NB4 (cell line): Measurements from ENCODE around the gene GZMM.
A peak's percentile ranks its signal among the peaks of the same experiment; 100 is the strongest.

Experiments used
- DNase-seq: peaks from one replicate; pipeline ENCODE4 v3.0.0; 2010; ENCODE audit warnings: low read depth
- H3K4me3 ChIP-seq: one replicate; pipeline ENCODE4 v1.5.1; 2011; ENCODE audit warnings: mild to moderate bottlenecking, low read depth, low read length, moderate library complexity
- MAX ChIP-seq: IDR thresholded peaks from 2 replicates; pipeline ENCODE4 v1.6.1; 2011; ENCODE audit warnings: low read depth, low read length
- MYC ChIP-seq: IDR thresholded peaks from 2 replicates; pipeline ENCODE4 v1.6.1; 2011; ENCODE audit warnings: low read depth, low read length
- POLR2A ChIP-seq: IDR thresholded peaks from 2 replicates; pipeline ENCODE4 v1.6.1; 2011; ENCODE audit warnings: mild to moderate bottlenecking; ENCODE audit not compliant: insufficient read length; ENCODE audit errors: extremely low read depth
- TF ChIP-seq, protein P1 (sequence below): IDR thresholded peaks from one replicate; pipeline ENCODE4 v1.5.1; 2012; ENCODE audit warnings: low read depth, low read length

The GZMM gene

GRCh38 chr19:591099-591958, 47.5 kb downstream of the GZMM start:
- no peak for DNase-seq
- TF ChIP-seq MYC: no peak
- no peak for TF ChIP-seq POLR2A
- no peak for TF ChIP-seq MAX
- TF ChIP-seq, protein P1, sequence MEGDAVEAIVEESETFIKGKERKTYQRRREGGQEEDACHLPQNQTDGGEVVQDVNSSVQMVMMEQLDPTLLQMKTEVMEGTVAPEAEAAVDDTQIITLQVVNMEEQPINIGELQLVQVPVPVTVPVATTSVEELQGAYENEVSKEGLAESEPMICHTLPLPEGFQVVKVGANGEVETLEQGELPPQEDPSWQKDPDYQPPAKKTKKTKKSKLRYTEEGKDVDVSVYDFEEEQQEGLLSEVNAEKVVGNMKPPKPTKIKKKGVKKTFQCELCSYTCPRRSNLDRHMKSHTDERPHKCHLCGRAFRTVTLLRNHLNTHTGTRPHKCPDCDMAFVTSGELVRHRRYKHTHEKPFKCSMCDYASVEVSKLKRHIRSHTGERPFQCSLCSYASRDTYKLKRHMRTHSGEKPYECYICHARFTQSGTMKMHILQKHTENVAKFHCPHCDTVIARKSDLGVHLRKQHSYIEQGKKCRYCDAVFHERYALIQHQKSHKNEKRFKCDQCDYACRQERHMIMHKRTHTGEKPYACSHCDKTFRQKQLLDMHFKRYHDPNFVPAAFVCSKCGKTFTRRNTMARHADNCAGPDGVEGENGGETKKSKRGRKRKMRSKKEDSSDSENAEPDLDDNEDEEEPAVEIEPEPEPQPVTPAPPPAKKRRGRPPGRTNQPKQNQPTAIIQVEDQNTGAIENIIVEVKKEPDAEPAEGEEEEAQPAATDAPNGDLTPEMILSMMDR: no peak
- H3K4me3 ChIP-seq: no peak overlapping the region

DNA sequence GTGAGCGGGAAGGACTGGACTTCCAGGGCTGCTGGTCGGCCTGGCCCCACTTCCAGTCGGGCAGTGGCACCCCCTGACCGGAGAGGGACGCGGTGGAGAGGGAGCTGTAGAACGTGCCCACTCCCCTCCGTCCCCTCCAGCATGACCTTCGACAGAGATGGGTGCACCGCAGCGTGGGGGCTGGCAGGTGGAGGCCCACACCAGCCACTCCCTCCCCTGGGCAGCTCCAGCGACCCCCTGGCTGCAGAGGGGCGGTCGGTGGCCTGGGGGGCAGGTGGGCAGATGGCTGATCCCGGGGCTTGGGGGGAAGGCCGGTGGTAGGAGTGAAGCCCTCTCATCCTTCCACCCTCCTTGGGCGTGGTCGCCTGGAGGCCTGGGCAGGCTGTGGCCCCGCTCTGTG, 48.2 kb downstream of the GZMM start:
- no peak overlapping the region for H3K4me3 ChIP-seq
- TF ChIP-seq, protein P1: no peak
- TF ChIP-seq MAX (no peak), POLR2A (no peak), MYC (no peak)
- DNase-seq: no peak

GRCh38 chr19:593055-593454, 49.2 kb downstream of the GZMM start:
- TF ChIP-seq MYC: no peak
- no peak for TF ChIP-seq MAX
- TF ChIP-seq, protein P1: no peak
- TF ChIP-seq POLR2A: no peak

GRCh38 chr19:593505-593904, 49.7 kb downstream of the GZMM start:
- DNase-seq: peak; percentile 56
- TF ChIP-seq POLR2A: no peak
- TF ChIP-seq MAX: no peak
- TF ChIP-seq, protein P1: no peak
- no peak for TF ChIP-seq MYC
- H3K4me3 ChIP-seq: no peak overlapping the region

More at GRCh38 chr19:593055-593454, 49.2 kb downstream of the GZMM start:
- no peak for DNase-seq
- H3K4me3 ChIP-seq: no peak overlapping the region

DNA sequence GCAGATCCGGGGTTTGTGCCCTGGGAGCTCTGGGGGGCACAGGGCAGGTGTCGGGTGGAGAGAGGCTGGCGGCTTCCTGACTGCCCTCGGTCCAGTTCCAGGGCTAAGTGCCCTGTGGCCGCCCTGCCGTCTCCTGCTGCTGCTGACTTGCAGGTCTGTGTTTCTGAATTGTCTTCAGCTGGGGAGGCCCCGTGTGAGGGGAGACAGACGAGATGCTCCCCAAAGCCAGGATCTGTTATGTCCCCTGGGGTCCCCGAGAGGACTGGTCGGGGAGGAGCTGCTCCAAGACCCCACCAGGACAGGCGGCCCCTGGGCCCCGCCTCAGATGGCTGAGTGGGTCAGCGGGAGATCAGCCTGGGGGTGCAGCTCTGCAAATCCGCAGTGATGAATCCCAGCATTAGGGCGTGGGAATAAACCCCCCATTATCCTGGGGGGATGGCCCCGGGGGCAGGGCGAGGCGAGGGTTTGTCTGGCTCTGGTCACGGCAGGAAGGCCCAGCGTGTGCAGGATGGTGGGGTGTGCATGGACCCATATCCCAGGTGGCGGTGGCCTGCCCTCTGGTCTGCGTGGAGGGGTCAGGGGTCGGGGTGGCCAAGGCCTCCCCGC, 50.5 kb downstream of the GZMM start:
- DNase-seq: no peak
- no peak overlapping the region for H3K4me3 ChIP-seq
- TF ChIP-seq, protein P1: no peak
- TF ChIP-seq MYC: no peak
- TF ChIP-seq POLR2A: no peak
- no peak for TF ChIP-seq MAX
